ENCODE results near the gene PNLIPRP3.

GRCh38 chr10:116450861-116451260 is 23.2 kb downstream of the PNLIPRP3 start:
- TF ChIP-seq, protein P1, sequence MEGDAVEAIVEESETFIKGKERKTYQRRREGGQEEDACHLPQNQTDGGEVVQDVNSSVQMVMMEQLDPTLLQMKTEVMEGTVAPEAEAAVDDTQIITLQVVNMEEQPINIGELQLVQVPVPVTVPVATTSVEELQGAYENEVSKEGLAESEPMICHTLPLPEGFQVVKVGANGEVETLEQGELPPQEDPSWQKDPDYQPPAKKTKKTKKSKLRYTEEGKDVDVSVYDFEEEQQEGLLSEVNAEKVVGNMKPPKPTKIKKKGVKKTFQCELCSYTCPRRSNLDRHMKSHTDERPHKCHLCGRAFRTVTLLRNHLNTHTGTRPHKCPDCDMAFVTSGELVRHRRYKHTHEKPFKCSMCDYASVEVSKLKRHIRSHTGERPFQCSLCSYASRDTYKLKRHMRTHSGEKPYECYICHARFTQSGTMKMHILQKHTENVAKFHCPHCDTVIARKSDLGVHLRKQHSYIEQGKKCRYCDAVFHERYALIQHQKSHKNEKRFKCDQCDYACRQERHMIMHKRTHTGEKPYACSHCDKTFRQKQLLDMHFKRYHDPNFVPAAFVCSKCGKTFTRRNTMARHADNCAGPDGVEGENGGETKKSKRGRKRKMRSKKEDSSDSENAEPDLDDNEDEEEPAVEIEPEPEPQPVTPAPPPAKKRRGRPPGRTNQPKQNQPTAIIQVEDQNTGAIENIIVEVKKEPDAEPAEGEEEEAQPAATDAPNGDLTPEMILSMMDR (IDR thresholded peaks at IDR 0.05; ENCODE audit: low read length) = no peak
- TF ChIP-seq EZH2 (IDR thresholded peaks at IDR 0.05; ENCODE audit: borderline replicate concordance, low read length) = no peak
